Psoas muscle (tissue), 8 donors: ENCODE results near the gene FATE1. TPM values are rescaled to one million over a fixed set of nuclear protein-coding genes. Genes with fewer than 3 reads are reported as not detected.

Source experiments
- ATAC-seq, 4 donors: fragments of 200-7000 bp; cut with Tn5 transposase; one replicate each; pipeline ENCODE4 v1.9.1; 2020; ENCODE audit warnings: moderate library complexity in 3 of 4, mild to moderate bottlenecking in 2 of 4
- DNase-seq, 2 donors: peaks; one replicate each; pipeline ENCODE4 v3.0.0-alpha.2; 2020
- H3K27ac ChIP-seq: fragments of 200-600 bp; one replicate; pipeline ENCODE4 v1.8.0; 2022
- H3K27me3 ChIP-seq, 3 donors: fragments of 200-600 bp in 1 of 3; one replicate each; pipeline versions ENCODE4 v1.6.1 to v1.8.0; 2013 to 2022; ENCODE audit warnings: low read length in 2 of 3, mild to moderate bottlenecking in 2 of 3, moderate library complexity in 1 of 3; ENCODE audit not compliant: insufficient read depth in 3 of 3
- H3K36me3 ChIP-seq, 2 donors: fragments of 200-600 bp in 1 of 2; one replicate each; pipeline versions ENCODE4 v1.6.1 to v1.8.0; 2013 to 2022; ENCODE audit warnings: low read depth in 1 of 2, mild to moderate bottlenecking in 1 of 2, moderate library complexity in 1 of 2; ENCODE audit not compliant: insufficient read depth in 1 of 2
- H3K4me1 ChIP-seq: fragments of 200-600 bp; one replicate; pipeline ENCODE4 v1.8.0; 2022
- H3K4me3 ChIP-seq: fragments of 200-600 bp; one replicate; pipeline ENCODE4 v1.8.0; 2022; ENCODE audit warnings: mild to moderate bottlenecking
- H3K9me3 ChIP-seq: fragments of 200-600 bp; one replicate; pipeline ENCODE4 v1.8.0; 2022
- CTCF ChIP-seq: fragments of 200-600 bp; IDR thresholded peaks from one replicate; pipeline ENCODE4 v1.8.0; 2022; ENCODE audit warnings: antibody characterized with exemption
- WGBS, 3 donors: extraction: QIAGEN DNeasy Blood & Tissue Kit; methylation state at CpG; one replicate each; pipeline versions ENCODE4 v1.1.6 to v1.1.7; 2013; 5-methylcytosine and 5-hydroxymethylcytosine counted together
- intact Hi-C, 2 donors: fragments of 100-400 bp; cut with DNase I; formaldehyde crosslinking; loops; one replicate each; pipeline versions ENCODE4 v1.11.0 to v1.14.2; 2022
- polyA plus RNA-seq, 3 donors: library from polyadenylated mRNA; stranded (reverse); fragments of 200-250 nt; gene quantifications; one replicate each; pipeline ENCODE4 v1.2.3, GENCODE V29; 2013
- total RNA-seq, 4 donors: library from RNA; stranded (reverse); fragmentation: NEBNext Ultra II Directional in 2 of 4; extraction: Animal tissue kit (Norgen Biotek cat#: 25700) in 2 of 4; gene quantifications; one replicate each; pipeline versions ENCODE4 v1.2.1 to v1.2.4, GENCODE V29; 2021 to 2023
- donor health status: healthy with polysubstance abuse.
- donor health status: DM: no; HTN: no; CAD: no; lungs with moderate emphysema.
- donor health status: Bipolar disorder and iron deficiency.
- donor health status: healthy.
- donor health status: DM: yes; HTN: yes; CAD: no.
- donor health status: DM: no; HTN: no; CAD: no.
- donor health status: DM: no; HTN: no; CAD: no.
- donor health status: DM: yes; HTN: yes; CAD: no.

Gene FATE1
- total and polyA plus RNA-seq, 7 donors, result 0.06 to 0.39 (median 0.15) TPM; not detected in 3

GRCh38 chrX:151735219-151735618, 19.4 kb downstream of the FATE1 start:
- ATAC-seq, result no peak
- H3K27me3 ChIP-seq, result no peaks in the 10 kb centered on the region
- H3K36me3 ChIP-seq, result no peaks in the 10 kb centered on the region
- no peak overlapping the region for H3K4me3 ChIP-seq
- no peak overlapping the region for H3K27ac ChIP-seq
- TF ChIP-seq CTCF, result no peak
- no peaks in the 10 kb centered on the region for H3K9me3 ChIP-seq
- WGBS, 3 donors, result 47 to 88% (median 83%) methylated on average over 2 of the region's 2 CpGs
- no peaks in the 10 kb centered on the region for H3K4me1 ChIP-seq
- intact Hi-C loops, result no loop called here
- no peak for DNase-seq

DNA sequence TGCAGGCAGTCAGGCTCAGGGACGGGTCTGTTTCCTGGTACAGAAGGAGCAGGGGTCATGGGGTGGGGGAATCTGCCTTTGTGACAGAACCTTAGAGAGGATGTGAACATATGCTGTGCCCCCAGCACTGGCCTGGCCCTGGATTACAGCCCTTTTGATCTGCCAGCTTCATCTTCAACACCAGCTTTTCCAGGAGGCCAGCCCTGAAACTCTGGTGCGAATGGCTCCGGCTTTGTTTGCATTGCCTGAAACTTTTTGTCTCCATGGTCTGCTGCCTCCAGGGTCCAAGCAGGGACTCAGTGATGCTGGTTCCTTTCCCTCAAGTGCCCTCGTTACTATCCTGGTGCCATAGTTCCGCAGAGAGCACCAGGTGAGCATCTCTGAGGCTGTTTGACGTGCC, 20.9 kb downstream of the FATE1 start:
- ATAC-seq, result no peak
- no peaks in the 10 kb centered on the region for H3K9me3 ChIP-seq

DNA sequence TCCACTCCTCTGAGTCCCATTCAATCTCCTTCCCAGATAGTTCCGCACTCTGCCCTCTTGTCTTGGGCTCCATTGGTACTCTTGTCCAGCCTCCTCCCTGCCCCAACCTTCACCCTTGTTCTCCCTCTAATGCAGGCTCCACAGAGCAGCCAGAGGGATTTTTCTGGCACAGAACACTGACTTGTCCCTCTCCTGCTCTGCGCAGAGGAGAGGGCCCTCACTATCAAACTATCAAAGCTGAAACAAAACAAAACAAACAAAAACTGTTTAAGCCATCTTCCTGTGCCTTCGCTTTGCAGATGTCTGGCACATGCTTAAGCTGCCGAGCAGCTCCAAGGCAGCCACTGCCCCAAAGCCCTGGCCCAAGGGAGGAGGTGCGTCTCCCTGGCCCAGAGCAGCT, 21.7 kb downstream of the FATE1 start:
- no peak for TF ChIP-seq CTCF
- no peaks in the 10 kb centered on the region for H3K36me3 ChIP-seq
- no peak overlapping the region for H3K4me3 ChIP-seq
- H3K27me3 ChIP-seq, result no peaks in the 10 kb centered on the region
- no peaks in the 10 kb centered on the region for H3K9me3 ChIP-seq
- no peak for DNase-seq
- 53 to 60% (median 55%) methylated on average over 4 to 5 of the region's 5 CpGs for WGBS, 3 donors
- intact Hi-C loops, result no loop called here
- H3K4me1 ChIP-seq, result no peaks in the 10 kb centered on the region
- no peak overlapping the region for H3K27ac ChIP-seq
- ATAC-seq, result no peak

More for the DNA sequence above, 20.9 kb downstream of the FATE1 start:
- Histone ChIP-seq H3K4me3 (no peak overlapping the region), H3K36me3 (no peaks in the 10 kb centered on the region), H3K27ac (no peak overlapping the region), H3K4me1 (no peaks in the 10 kb centered on the region), H3K27me3 (no peaks in the 10 kb centered on the region)
- WGBS, 3 donors, result 77 to 94% (median 81%) methylated on average over 6 of the region's 6 CpGs
- TF ChIP-seq CTCF, result no peak
- no peak for DNase-seq
- intact Hi-C loops, result no loop called here

DNA sequence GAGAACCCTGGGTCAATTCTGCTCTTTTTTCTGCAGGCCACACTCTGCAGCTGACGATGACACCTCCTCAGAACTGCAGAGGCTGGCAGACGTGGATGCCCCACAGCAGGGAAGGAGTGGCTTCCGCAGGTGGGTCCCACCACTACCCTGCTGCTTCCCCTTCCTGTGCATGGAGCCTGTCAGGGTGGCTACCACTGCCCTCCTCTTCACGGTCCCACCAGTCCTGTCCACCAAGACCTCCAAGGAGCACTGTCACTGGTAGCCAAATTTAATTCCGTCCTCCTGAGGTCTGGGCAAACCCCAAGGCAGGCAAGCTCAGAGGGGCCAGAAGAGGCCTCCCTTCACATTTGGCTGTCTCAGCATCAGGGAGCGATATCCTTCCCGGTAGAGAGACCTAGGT, 22.9 kb downstream of the FATE1 start:
- no peak overlapping the region for H3K4me3 ChIP-seq
- no peak for TF ChIP-seq CTCF
- DNase-seq, result no peak
- no peaks in the 10 kb centered on the region for H3K9me3 ChIP-seq
- ATAC-seq, result no peak
- no peaks in the 10 kb centered on the region for H3K4me1 ChIP-seq
- H3K36me3 ChIP-seq, result no peaks in the 10 kb centered on the region
- WGBS, 3 donors, result 72 to 86% (median 84%) methylated on average over 6 to 7 of the region's 7 CpGs
- H3K27me3 ChIP-seq, result no peaks in the 10 kb centered on the region
- no peak overlapping the region for H3K27ac ChIP-seq
- intact Hi-C loops, result no loop called here

DNA sequence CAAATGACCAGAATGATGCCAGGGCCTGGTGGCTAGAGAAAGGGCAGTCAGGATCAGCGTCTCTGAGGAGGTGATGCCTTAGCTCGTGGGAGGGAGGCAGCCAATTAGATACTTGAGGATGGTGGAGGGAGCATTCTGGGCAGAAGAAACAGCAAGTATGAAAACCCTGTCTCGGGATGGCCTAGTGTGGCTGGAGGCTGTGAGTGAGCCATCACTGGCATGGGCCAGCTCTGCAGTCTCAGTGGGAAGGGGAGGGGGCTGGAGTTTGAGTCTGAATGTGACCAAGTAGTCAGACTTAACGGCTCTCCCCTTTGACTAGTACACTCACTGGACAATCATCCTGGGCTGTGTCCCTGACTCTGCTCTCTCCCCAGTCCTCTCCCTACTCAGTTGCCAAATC, 25.8 kb downstream of the FATE1 start:
- H3K4me1 ChIP-seq, result no peaks in the 10 kb centered on the region
- H3K36me3 ChIP-seq, result no peaks in the 10 kb centered on the region
- H3K4me3 ChIP-seq, result no peak overlapping the region
- H3K9me3 ChIP-seq, result no peaks in the 10 kb centered on the region
- intact Hi-C loops, result no loop called here
- DNase-seq (no peak), ATAC-seq (no peak)
- WGBS, 3 donors, result 70 to 93% (median 83%) methylated on average over 4 of the region's 4 CpGs
- no peak overlapping the region for H3K27ac ChIP-seq
- no peaks in the 10 kb centered on the region for H3K27me3 ChIP-seq
- TF ChIP-seq CTCF, result no peak
